ENCODE data around the gene CTU1.

The CTU1 gene

GRCh38 chr19:51089786-51090185 lies 18.4 kb downstream of the CTU1 start:
- Histone ChIP-seq H3K9me3 (ENCODE audit: control insufficient read depth, low read length) (no peaks in the 10 kb centered on the region), H3K36me3 (ENCODE audit: control insufficient read depth in 1 of 2, insufficient read depth in 2 of 2, low read depth in 1 of 2, low read length in 2 of 2) (no peaks in the 10 kb centered on the region), H2BK5ac (ENCODE audit: low read depth, low read length, poor library complexity, severe bottlenecking) (no peak overlapping the region), H3K14ac (ENCODE audit: low read length in 2 of 2) (no peak overlapping the region), H2BK12ac (ENCODE audit: low read length in 2 of 2) (no peak overlapping the region), H4K8ac (ENCODE audit: low read length) (no peak overlapping the region), H3K18ac (ENCODE audit: low read depth in 1 of 2, low read length in 2 of 2) (no peak overlapping the region), H2AFZ (ENCODE audit: low read depth, low read length) (no peak overlapping the region), H3K4me1 (ENCODE audit: control insufficient read depth, insufficient read depth, low read depth, low read length) (peaks cover 4% of the 10 kb centered on the region), H3K9ac (ENCODE audit: low read length) (no peak overlapping the region), H3K79me1 (replicated peaks; ENCODE audit: low read length, poor library complexity, severe bottlenecking) (no peaks in the 10 kb centered on the region), H3K27ac (ENCODE audit: low read length, poor library complexity, severe bottlenecking) (no peak overlapping the region), H2BK120ac (ENCODE audit: low read depth, low read length) (no peak overlapping the region), H2AK5ac (ENCODE audit: low read length, severe bottlenecking) (no peak overlapping the region), H3K23ac (ENCODE audit: low read length in 2 of 2) (no peak overlapping the region), H3K4me3 (ENCODE audit: insufficient read depth in 1 of 2, low read depth in 1 of 2, low read length in 2 of 2) (no peak overlapping the region), H3K4ac (ENCODE audit: low read depth in 1 of 2, low read length in 2 of 2) (no peak overlapping the region), H3K27me3 (ENCODE audit: control insufficient read depth in 1 of 2, insufficient read depth in 1 of 2, low read length in 2 of 2) (no peaks in the 10 kb centered on the region), H3K4me2 (ENCODE audit: low read length, poor library complexity, severe bottlenecking) (no peak overlapping the region), H4K91ac (ENCODE audit: low read length) (no peak overlapping the region), H2BK15ac (ENCODE audit: low read depth, poor library complexity, severe bottlenecking) (no peak overlapping the region)
- no peak for DNase-seq
- WGBS, result 93% methylated on average over 17 of the region's 17 CpGs

GRCh38 chr19:51086153-51086850 lies 21.9 kb downstream of the CTU1 start:
- H3K4ac ChIP-seq (ENCODE audit: low read depth in 1 of 2, low read length in 2 of 2), result no peak overlapping the region
- H3K9ac ChIP-seq (ENCODE audit: low read length), result no peak overlapping the region
- no peak overlapping the region for H4K8ac ChIP-seq (ENCODE audit: low read length)
- no peaks in the 10 kb centered on the region for H3K9me3 ChIP-seq (ENCODE audit: control insufficient read depth, low read length)
- H3K4me1 ChIP-seq (ENCODE audit: control insufficient read depth, insufficient read depth, low read depth, low read length), result no peaks in the 10 kb centered on the region
- H2BK15ac ChIP-seq (ENCODE audit: low read depth, poor library complexity, severe bottlenecking), result no peak overlapping the region
- H3K18ac ChIP-seq (ENCODE audit: low read depth in 1 of 2, low read length in 2 of 2), result no peak overlapping the region
- peak overlapping the region in 1 of 2 experiments; percentile 22 for H3K14ac ChIP-seq (ENCODE audit: low read length in 2 of 2)
- H3K4me3 ChIP-seq (ENCODE audit: insufficient read depth in 1 of 2, low read depth in 1 of 2, low read length in 2 of 2), result no peak overlapping the region
- H2AFZ ChIP-seq (ENCODE audit: low read depth, low read length), result no peak overlapping the region
- H4K91ac ChIP-seq (ENCODE audit: low read length), result no peak overlapping the region
- no peak overlapping the region for H3K23ac ChIP-seq (ENCODE audit: low read length in 2 of 2)
- no peak overlapping the region for H3K4me2 ChIP-seq (ENCODE audit: low read length, poor library complexity, severe bottlenecking)
- no peak overlapping the region for H2BK120ac ChIP-seq (ENCODE audit: low read depth, low read length)
- H3K27me3 ChIP-seq (ENCODE audit: control insufficient read depth in 1 of 2, insufficient read depth in 1 of 2, low read length in 2 of 2), result peaks cover 0 to 25% of the 10 kb centered on the region in 2 experiments
- 80% methylated on average over 18 of the region's 18 CpGs for WGBS
- H3K27ac ChIP-seq (ENCODE audit: low read length, poor library complexity, severe bottlenecking), result no peak overlapping the region
- no peaks in the 10 kb centered on the region for H3K79me1 ChIP-seq (replicated peaks; ENCODE audit: low read length, poor library complexity, severe bottlenecking)
- no peak overlapping the region for H2AK5ac ChIP-seq (ENCODE audit: low read length, severe bottlenecking)
- H3K36me3 ChIP-seq (ENCODE audit: control insufficient read depth in 1 of 2, insufficient read depth in 2 of 2, low read depth in 1 of 2, low read length in 2 of 2), result no peaks in the 10 kb centered on the region
- H2BK5ac ChIP-seq (ENCODE audit: low read depth, low read length, poor library complexity, severe bottlenecking), result no peak overlapping the region
- no peak overlapping the region for H2BK12ac ChIP-seq (ENCODE audit: low read length in 2 of 2)
- DNase-seq, result no peak

DNA sequence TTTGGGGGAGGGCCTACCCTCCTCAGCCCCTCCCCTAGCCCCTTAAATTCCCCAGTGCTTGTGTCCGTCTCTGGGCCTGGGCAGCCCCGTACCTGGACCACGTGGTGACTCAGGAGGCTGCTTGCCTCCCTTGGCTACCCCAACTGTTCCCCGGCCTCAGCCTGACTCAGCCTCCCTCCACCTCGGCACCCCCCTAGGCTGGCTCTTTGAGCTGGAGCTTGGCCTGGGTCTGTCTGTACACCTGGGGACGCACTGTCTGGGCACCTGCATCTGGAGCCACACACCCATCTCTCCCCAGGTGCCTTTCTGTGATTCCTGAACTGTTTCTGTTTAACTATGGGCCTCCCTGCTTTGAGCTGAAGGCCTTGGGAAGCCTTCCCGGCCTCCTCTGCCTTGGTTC lies 23.7 kb downstream of the CTU1 start:
- H2BK15ac ChIP-seq (ENCODE audit: low read depth, poor library complexity, severe bottlenecking), result peak overlapping the region; percentile 12
- peaks cover 0 to 30% of the 10 kb centered on the region in 2 experiments for H3K27me3 ChIP-seq (ENCODE audit: control insufficient read depth in 1 of 2, insufficient read depth in 1 of 2, low read length in 2 of 2)
- no peak overlapping the region for H3K18ac ChIP-seq (ENCODE audit: low read depth in 1 of 2, low read length in 2 of 2)
- H4K8ac ChIP-seq (ENCODE audit: low read length), result no peak overlapping the region
- DNase-seq, result no peak
- H2BK5ac ChIP-seq (ENCODE audit: low read depth, low read length, poor library complexity, severe bottlenecking), result no peak overlapping the region
- H4K91ac ChIP-seq (ENCODE audit: low read length), result no peak overlapping the region
- H3K4me1 ChIP-seq (ENCODE audit: control insufficient read depth, insufficient read depth, low read depth, low read length), result no peaks in the 10 kb centered on the region
- H3K4me3 ChIP-seq (ENCODE audit: insufficient read depth in 1 of 2, low read depth in 1 of 2, low read length in 2 of 2), result no peak overlapping the region
- no peaks in the 10 kb centered on the region for H3K9me3 ChIP-seq (ENCODE audit: control insufficient read depth, low read length)
- H3K4ac ChIP-seq (ENCODE audit: low read depth in 1 of 2, low read length in 2 of 2), result no peak overlapping the region
- H2BK120ac ChIP-seq (ENCODE audit: low read depth, low read length), result no peak overlapping the region
- H3K36me3 ChIP-seq (ENCODE audit: control insufficient read depth in 1 of 2, insufficient read depth in 2 of 2, low read depth in 1 of 2, low read length in 2 of 2), result no peaks in the 10 kb centered on the region
- H3K23ac ChIP-seq (ENCODE audit: low read length in 2 of 2), result no peak overlapping the region
- H3K27ac ChIP-seq (ENCODE audit: low read length, poor library complexity, severe bottlenecking), result no peak overlapping the region
- H3K79me1 ChIP-seq (replicated peaks; ENCODE audit: low read length, poor library complexity, severe bottlenecking), result no peaks in the 10 kb centered on the region
- H3K4me2 ChIP-seq (ENCODE audit: low read length, poor library complexity, severe bottlenecking), result no peak overlapping the region
- no peak overlapping the region for H2AK5ac ChIP-seq (ENCODE audit: low read length, severe bottlenecking)
- H3K9ac ChIP-seq (ENCODE audit: low read length), result no peak overlapping the region
- no peak overlapping the region for H2BK12ac ChIP-seq (ENCODE audit: low read length in 2 of 2)
- H2AFZ ChIP-seq (ENCODE audit: low read depth, low read length), result no peak overlapping the region
- WGBS, result 78% methylated on average over 6 of the region's 7 CpGs
- H3K14ac ChIP-seq (ENCODE audit: low read length in 2 of 2), result no peak overlapping the region

GRCh38 chr19:51083783-51084182 lies 24.4 kb downstream of the CTU1 start:
- Histone ChIP-seq H3K4me3 (ENCODE audit: insufficient read depth in 1 of 2, low read depth in 1 of 2, low read length in 2 of 2) (no peak overlapping the region), H3K36me3 (ENCODE audit: control insufficient read depth in 1 of 2, insufficient read depth in 2 of 2, low read depth in 1 of 2, low read length in 2 of 2) (no peaks in the 10 kb centered on the region), H3K4ac (ENCODE audit: low read depth in 1 of 2, low read length in 2 of 2) (no peak overlapping the region), H2AK5ac (ENCODE audit: low read length, severe bottlenecking) (no peak overlapping the region), H3K9ac (ENCODE audit: low read length) (no peak overlapping the region), H4K8ac (ENCODE audit: low read length) (no peak overlapping the region), H2BK12ac (ENCODE audit: low read length in 2 of 2) (no peak overlapping the region), H3K27me3 (ENCODE audit: control insufficient read depth in 1 of 2, insufficient read depth in 1 of 2, low read length in 2 of 2) (peaks cover 0 to 30% of the 10 kb centered on the region in 2 experiments), H3K9me3 (ENCODE audit: control insufficient read depth, low read length) (no peaks in the 10 kb centered on the region), H3K4me1 (ENCODE audit: control insufficient read depth, insufficient read depth, low read depth, low read length) (no peaks in the 10 kb centered on the region), H2AFZ (ENCODE audit: low read depth, low read length) (no peak overlapping the region), H3K18ac (ENCODE audit: low read depth in 1 of 2, low read length in 2 of 2) (no peak overlapping the region), H3K4me2 (ENCODE audit: low read length, poor library complexity, severe bottlenecking) (no peak overlapping the region), H3K27ac (ENCODE audit: low read length, poor library complexity, severe bottlenecking) (no peak overlapping the region), H2BK5ac (ENCODE audit: low read depth, low read length, poor library complexity, severe bottlenecking) (no peak overlapping the region), H2BK15ac (ENCODE audit: low read depth, poor library complexity, severe bottlenecking) (no peak overlapping the region), H3K79me1 (replicated peaks; ENCODE audit: low read length, poor library complexity, severe bottlenecking) (no peaks in the 10 kb centered on the region), H4K91ac (ENCODE audit: low read length) (no peak overlapping the region), H3K14ac (ENCODE audit: low read length in 2 of 2) (no peak overlapping the region), H2BK120ac (ENCODE audit: low read depth, low read length) (no peak overlapping the region), H3K23ac (ENCODE audit: low read length in 2 of 2) (no peak overlapping the region)
- 73% methylated on average over 11 of the region's 14 CpGs for whole genome bisulfite sequencing
- DNase-seq, result no peak

Data from mesenchymal stem cell (in vitro differentiated cells and primary cell).